OCI-LY3 (cell line): ENCODE results near the gene MYOF.
"Not testable (repeated sequence)": the region's sequence is repeated elsewhere in the genome, so short reads cannot be mapped to it uniquely, and the experiment has no call there.

Source experiments
- H2AFZ ChIP-seq: fragments of 200-600, 300-600 bp; shearing (Covaris generic); 2 replicates; pipeline ENCODE4 v1.6.0; 2014; ENCODE audit warnings: antibody characterized with exemption, low read depth, low read length
- H3K27ac ChIP-seq: fragments of 200-600, 300-600 bp; sonication (generic); 2 replicates; pipeline ENCODE4 v1.5.1; 2014; ENCODE audit warnings: mild to moderate bottlenecking, low read length, moderate library complexity, mixed read lengths
- H3K27me3 ChIP-seq: fragments of 200-600, 300-600 bp; sonication (generic); 2 replicates; pipeline ENCODE4 v1.6.1; 2014; ENCODE audit warnings: low read depth, low read length, mixed read lengths
- H3K36me3 ChIP-seq: fragments of 200-600, 300-600 bp; sonication (generic); replicated peaks from 2 replicates; pipeline ENCODE3; 2014; ENCODE audit warnings: low read depth, low read length, mixed read lengths
- H3K4me1 ChIP-seq: fragments of 300-600, 200-600 bp; sonication (generic); 2 replicates; pipeline ENCODE4 v1.6.1; 2014; ENCODE audit warnings: low read length, mixed read lengths
- H3K4me2 ChIP-seq: fragments of 200-600, 300-600 bp; sonication (generic); 2 replicates; pipeline ENCODE4 v1.6.1; 2014; ENCODE audit warnings: low read length, mixed read lengths
- H3K4me3 ChIP-seq: fragments of 300-600, 200-600 bp; sonication (generic); 2 replicates; pipeline ENCODE4 v1.5.1; 2014; ENCODE audit warnings: antibody characterized with exemption, mild to moderate bottlenecking, low read length, moderate library complexity
- H3K79me2 ChIP-seq: fragments of 300-600, 200-600 bp; shearing (Covaris generic); 2 replicates; pipeline ENCODE4 v1.6.1; 2014; ENCODE audit warnings: mild to moderate bottlenecking, low read length, mixed read lengths
- H3K9ac ChIP-seq: fragments of 300-600, 200-600 bp; shearing (Covaris generic); 2 replicates; pipeline ENCODE4 v1.6.0; 2014; ENCODE audit warnings: mild to moderate bottlenecking, low read length, moderate library complexity
- H3K9me3 ChIP-seq: fragments of 200-600, 300-600 bp; shearing (Covaris generic); 2 replicates; pipeline ENCODE4 v1.6.1; 2014; ENCODE audit warnings: low read length, mixed read lengths; ENCODE audit not compliant: insufficient read depth
- H4K20me1 ChIP-seq: fragments of 200-600, 300-600 bp; sonication (generic); 2 replicates; pipeline ENCODE4 v1.6.1; 2016; ENCODE audit warnings: low read length, mixed read lengths; ENCODE audit not compliant: insufficient read depth
- CTCF ChIP-seq: fragments of 200-600, 300-600 bp; sonication (generic); IDR thresholded peaks from 2 replicates; pipeline ENCODE4 v1.5.1; 2014; ENCODE audit warnings: antibody characterized with exemption, low read length, low read depth
- EZH2phosphoT487 ChIP-seq: fragments of 200-600 bp; shearing (Covaris generic); IDR thresholded peaks from 2 replicates; pipeline ENCODE4 v1.6.1; 2018; ENCODE audit warnings: antibody characterized with exemption, mixed run types, low read depth

MYOF gene

GRCh38 chr10:93447019-93447418, 35.1 kb downstream of the MYOF start:
- no peak overlapping the region for H3K9ac ChIP-seq
- no peaks in the 10 kb centered on the region for H3K27me3 ChIP-seq
- H3K27ac ChIP-seq = no peak overlapping the region
- no peak overlapping the region for H2AFZ ChIP-seq
- no peaks in the 10 kb centered on the region for H3K79me2 ChIP-seq
- no peak overlapping the region for H3K4me2 ChIP-seq
- no peaks in the 10 kb centered on the region for H3K4me1 ChIP-seq
- no peaks in the 10 kb centered on the region for H3K9me3 ChIP-seq
- no peaks in the 10 kb centered on the region for H3K36me3 ChIP-seq
- TF ChIP-seq CTCF (no peak), EZH2phosphoT487 (no peak)
- H3K4me3 ChIP-seq = no peak overlapping the region
- no peaks in the 10 kb centered on the region for H4K20me1 ChIP-seq

GRCh38 chr10:93445978-93446720, 36.0 kb downstream of the MYOF start:
- no peaks in the 10 kb centered on the region for H3K4me1 ChIP-seq
- no peak overlapping the region for H3K27ac ChIP-seq
- no peaks in the 10 kb centered on the region for H3K9me3 ChIP-seq
- H3K36me3 ChIP-seq = no peaks in the 10 kb centered on the region
- no peak overlapping the region for H3K9ac ChIP-seq
- no peak overlapping the region for H3K4me2 ChIP-seq
- H4K20me1 ChIP-seq = no peaks in the 10 kb centered on the region
- no peak overlapping the region for H3K4me3 ChIP-seq
- TF ChIP-seq CTCF (no peak), EZH2phosphoT487 (no peak)
- H2AFZ ChIP-seq = no peak overlapping the region
- H3K27me3 ChIP-seq = no peaks in the 10 kb centered on the region
- no peaks in the 10 kb centered on the region for H3K79me2 ChIP-seq

DNA sequence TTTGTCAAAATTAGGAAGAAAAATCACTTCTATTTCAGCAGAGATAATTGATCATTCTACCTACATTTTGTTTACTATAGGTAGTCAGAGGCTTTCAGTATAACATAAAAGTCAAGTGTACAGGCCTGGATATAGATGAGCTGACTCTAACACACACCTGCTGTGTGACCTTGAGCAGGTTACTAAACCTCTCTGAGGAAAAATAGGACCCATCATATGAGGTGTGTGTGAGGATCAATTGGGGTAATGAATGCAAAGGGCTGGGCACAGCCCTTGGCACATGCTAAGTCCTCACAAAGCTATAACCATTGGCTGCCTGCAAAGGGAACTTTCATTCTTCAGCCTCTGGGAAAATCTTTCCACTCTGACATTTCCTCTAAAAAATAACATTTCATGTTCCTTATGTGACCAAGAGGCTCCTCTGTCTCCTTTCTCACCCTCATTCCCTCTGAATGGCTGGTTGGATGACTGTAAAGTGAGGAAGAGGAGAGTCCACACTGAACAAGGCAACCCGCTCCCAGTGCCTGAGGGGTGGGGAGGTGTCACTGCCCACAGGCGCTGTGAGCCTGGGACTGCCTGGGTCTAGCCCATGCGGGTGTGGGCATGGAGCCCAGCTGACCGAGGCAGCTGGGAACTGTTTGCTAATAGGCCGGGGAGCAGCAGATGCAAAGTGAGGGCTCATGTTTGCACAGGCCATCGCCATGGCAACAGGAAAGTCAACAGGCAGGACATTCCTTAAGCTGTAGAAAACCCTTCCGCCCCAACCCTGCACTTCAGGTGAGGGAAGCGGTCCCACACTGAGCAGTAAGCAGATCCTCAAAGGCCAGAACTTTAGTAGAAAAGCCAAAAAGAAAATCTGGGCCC, 36.8 kb downstream of the MYOF start:
- no peaks in the 10 kb centered on the region for H4K20me1 ChIP-seq
- H3K9ac ChIP-seq = no peak overlapping the region
- H3K79me2 ChIP-seq = no peaks in the 10 kb centered on the region
- H3K9me3 ChIP-seq = no peaks in the 10 kb centered on the region
- no peaks in the 10 kb centered on the region for H3K27me3 ChIP-seq
- no peak for TF ChIP-seq CTCF
- no peak for TF ChIP-seq EZH2phosphoT487
- H3K4me3 ChIP-seq = no peak overlapping the region
- no peak overlapping the region for H2AFZ ChIP-seq
- H3K4me1 ChIP-seq = no peaks in the 10 kb centered on the region
- H3K36me3 ChIP-seq = no peaks in the 10 kb centered on the region
- H3K4me2 ChIP-seq = no peak overlapping the region
- H3K27ac ChIP-seq = no peak overlapping the region

- H3K4me2 ChIP-seq = no peak overlapping the region
- no peaks in the 10 kb centered on the region for H3K27me3 ChIP-seq
- TF ChIP-seq CTCF = no peak
- TF ChIP-seq EZH2phosphoT487 = no peak
- H2AFZ ChIP-seq = no peak overlapping the region
- H3K4me1 ChIP-seq = no peaks in the 10 kb centered on the region
- H3K4me3 ChIP-seq = no peak overlapping the region
- no peaks in the 10 kb centered on the region for H3K9me3 ChIP-seq
- no peak overlapping the region for H3K27ac ChIP-seq
- H3K9ac ChIP-seq = no peak overlapping the region
- H3K36me3 ChIP-seq = no peaks in the 10 kb centered on the region
- no peaks in the 10 kb centered on the region for H3K79me2 ChIP-seq
- H4K20me1 ChIP-seq = no peaks in the 10 kb centered on the region
These were observed 38.7 kb downstream of the MYOF start for GRCh38 chr10:93443481-93443880.

- H3K4me2 ChIP-seq, H3K4me3 ChIP-seq, H3K79me2 ChIP-seq, H3K27ac ChIP-seq, H4K20me1 ChIP-seq, H3K36me3 ChIP-seq, H3K9ac ChIP-seq, H3K4me1 ChIP-seq, H2AFZ ChIP-seq, H3K27me3 ChIP-seq, H3K9me3 ChIP-seq: not testable (repeated sequence)
These were observed 39.4 kb downstream of the MYOF start for GRCh38 chr10:93442721-93443120.
